ENCODE results near the gene HYAL3. TPM values are rescaled to one million over a fixed set of nuclear protein-coding genes. Genes with fewer than 3 reads are reported as not detected.

HYAL3 gene
- total and polyA plus RNA-seq, 2 of the 13 experiments (the other 11 are each of a cell fraction or from before 2014, with no cell fraction given), result 5.5 to 10.4 TPM

DNA sequence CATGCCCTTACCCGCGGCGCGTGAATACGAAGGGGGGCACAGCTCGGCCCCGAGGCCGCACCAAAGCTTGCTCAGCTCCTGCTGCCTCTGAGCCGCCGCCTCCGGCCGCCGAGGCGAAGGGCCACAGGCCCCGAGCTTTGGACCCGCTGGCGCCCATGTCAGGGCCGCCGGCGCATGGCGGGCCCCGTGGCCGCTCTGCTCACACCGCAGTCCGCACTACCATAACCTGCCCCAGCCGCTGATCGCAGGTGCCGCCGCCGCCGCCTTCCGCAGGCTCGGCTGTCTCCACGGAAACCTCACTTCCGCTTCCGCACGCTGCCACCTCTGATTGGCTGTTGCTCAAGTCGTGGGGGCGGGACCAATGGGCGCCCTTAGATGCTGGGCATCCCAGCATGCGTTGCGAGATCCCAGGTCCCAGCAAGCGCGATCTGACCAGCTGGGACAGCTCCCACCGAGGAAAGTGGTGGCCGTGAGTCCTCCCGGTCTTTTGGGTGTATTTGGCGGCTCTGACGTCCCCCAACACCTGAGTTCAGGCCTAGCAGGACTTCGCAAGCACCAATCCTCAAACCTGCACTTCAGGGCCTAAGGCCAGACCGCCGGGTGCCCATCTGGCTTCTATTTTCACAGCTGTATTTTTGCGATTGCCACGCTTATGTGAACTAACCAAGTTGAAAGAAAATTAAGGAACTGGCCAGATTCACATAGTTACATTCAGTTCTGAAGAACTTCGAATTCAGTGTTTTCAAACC lies 28.9 kb upstream of the HYAL3 start, which contains the start of gene TUSC2 (continued):
- TF ChIP-seq, protein P1, sequence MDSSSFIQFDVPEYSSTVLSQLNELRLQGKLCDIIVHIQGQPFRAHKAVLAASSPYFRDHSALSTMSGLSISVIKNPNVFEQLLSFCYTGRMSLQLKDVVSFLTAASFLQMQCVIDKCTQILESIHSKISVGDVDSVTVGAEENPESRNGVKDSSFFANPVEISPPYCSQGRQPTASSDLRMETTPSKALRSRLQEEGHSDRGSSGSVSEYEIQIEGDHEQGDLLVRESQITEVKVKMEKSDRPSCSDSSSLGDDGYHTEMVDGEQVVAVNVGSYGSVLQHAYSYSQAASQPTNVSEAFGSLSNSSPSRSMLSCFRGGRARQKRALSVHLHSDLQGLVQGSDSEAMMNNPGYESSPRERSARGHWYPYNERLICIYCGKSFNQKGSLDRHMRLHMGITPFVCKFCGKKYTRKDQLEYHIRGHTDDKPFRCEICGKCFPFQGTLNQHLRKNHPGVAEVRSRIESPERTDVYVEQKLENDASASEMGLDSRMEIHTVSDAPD (CRISPR knock-in tag; IDR thresholded peaks at IDR 0.05), result no peak
- TF ChIP-seq, protein P2, sequence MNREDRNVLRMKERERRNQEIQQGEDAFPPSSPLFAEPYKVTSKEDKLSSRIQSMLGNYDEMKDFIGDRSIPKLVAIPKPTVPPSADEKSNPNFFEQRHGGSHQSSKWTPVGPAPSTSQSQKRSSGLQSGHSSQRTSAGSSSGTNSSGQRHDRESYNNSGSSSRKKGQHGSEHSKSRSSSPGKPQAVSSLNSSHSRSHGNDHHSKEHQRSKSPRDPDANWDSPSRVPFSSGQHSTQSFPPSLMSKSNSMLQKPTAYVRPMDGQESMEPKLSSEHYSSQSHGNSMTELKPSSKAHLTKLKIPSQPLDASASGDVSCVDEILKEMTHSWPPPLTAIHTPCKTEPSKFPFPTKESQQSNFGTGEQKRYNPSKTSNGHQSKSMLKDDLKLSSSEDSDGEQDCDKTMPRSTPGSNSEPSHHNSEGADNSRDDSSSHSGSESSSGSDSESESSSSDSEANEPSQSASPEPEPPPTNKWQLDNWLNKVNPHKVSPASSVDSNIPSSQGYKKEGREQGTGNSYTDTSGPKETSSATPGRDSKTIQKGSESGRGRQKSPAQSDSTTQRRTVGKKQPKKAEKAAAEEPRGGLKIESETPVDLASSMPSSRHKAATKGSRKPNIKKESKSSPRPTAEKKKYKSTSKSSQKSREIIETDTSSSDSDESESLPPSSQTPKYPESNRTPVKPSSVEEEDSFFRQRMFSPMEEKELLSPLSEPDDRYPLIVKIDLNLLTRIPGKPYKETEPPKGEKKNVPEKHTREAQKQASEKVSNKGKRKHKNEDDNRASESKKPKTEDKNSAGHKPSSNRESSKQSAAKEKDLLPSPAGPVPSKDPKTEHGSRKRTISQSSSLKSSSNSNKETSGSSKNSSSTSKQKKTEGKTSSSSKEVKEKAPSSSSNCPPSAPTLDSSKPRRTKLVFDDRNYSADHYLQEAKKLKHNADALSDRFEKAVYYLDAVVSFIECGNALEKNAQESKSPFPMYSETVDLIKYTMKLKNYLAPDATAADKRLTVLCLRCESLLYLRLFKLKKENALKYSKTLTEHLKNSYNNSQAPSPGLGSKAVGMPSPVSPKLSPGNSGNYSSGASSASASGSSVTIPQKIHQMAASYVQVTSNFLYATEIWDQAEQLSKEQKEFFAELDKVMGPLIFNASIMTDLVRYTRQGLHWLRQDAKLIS (CRISPR knock-in tag; IDR thresholded peaks at IDR 0.05), result no peak
- TF ChIP-seq ZNF460 (CRISPR knock-in tag; IDR thresholded peaks at IDR 0.05; ENCODE audit: borderline replicate concordance) (no peak), ZNF83 (CRISPR knock-in tag; IDR thresholded peaks at IDR 0.05; ENCODE audit: borderline replicate concordance) (no peak), HMG20A (CRISPR knock-in tag; IDR thresholded peaks at IDR 0.05; ENCODE audit: borderline replicate concordance) (no peak), ZNF207 (IDR thresholded peaks at IDR 0.05; ENCODE audit: borderline replicate concordance) (no peak), ATF7 (IDR thresholded peaks at IDR 0.05) (no peak), ATF7 (CRISPR knock-in tag; IDR thresholded peaks at IDR 0.05) (no peak), RBAK (CRISPR knock-in tag; IDR thresholded peaks at IDR 0.05) (no peak), ZFY (CRISPR knock-in tag; IDR thresholded peaks at IDR 0.05) (peak; percentile 87), ZBTB3 (CRISPR knock-in tag; IDR thresholded peaks at IDR 0.05; ENCODE audit: borderline replicate concordance, low read depth) (no peak), IRX3 (CRISPR knock-in tag; IDR thresholded peaks at IDR 0.05; ENCODE audit: borderline replicate concordance, low read depth) (no peak)
- TF ChIP-seq, protein P3, sequence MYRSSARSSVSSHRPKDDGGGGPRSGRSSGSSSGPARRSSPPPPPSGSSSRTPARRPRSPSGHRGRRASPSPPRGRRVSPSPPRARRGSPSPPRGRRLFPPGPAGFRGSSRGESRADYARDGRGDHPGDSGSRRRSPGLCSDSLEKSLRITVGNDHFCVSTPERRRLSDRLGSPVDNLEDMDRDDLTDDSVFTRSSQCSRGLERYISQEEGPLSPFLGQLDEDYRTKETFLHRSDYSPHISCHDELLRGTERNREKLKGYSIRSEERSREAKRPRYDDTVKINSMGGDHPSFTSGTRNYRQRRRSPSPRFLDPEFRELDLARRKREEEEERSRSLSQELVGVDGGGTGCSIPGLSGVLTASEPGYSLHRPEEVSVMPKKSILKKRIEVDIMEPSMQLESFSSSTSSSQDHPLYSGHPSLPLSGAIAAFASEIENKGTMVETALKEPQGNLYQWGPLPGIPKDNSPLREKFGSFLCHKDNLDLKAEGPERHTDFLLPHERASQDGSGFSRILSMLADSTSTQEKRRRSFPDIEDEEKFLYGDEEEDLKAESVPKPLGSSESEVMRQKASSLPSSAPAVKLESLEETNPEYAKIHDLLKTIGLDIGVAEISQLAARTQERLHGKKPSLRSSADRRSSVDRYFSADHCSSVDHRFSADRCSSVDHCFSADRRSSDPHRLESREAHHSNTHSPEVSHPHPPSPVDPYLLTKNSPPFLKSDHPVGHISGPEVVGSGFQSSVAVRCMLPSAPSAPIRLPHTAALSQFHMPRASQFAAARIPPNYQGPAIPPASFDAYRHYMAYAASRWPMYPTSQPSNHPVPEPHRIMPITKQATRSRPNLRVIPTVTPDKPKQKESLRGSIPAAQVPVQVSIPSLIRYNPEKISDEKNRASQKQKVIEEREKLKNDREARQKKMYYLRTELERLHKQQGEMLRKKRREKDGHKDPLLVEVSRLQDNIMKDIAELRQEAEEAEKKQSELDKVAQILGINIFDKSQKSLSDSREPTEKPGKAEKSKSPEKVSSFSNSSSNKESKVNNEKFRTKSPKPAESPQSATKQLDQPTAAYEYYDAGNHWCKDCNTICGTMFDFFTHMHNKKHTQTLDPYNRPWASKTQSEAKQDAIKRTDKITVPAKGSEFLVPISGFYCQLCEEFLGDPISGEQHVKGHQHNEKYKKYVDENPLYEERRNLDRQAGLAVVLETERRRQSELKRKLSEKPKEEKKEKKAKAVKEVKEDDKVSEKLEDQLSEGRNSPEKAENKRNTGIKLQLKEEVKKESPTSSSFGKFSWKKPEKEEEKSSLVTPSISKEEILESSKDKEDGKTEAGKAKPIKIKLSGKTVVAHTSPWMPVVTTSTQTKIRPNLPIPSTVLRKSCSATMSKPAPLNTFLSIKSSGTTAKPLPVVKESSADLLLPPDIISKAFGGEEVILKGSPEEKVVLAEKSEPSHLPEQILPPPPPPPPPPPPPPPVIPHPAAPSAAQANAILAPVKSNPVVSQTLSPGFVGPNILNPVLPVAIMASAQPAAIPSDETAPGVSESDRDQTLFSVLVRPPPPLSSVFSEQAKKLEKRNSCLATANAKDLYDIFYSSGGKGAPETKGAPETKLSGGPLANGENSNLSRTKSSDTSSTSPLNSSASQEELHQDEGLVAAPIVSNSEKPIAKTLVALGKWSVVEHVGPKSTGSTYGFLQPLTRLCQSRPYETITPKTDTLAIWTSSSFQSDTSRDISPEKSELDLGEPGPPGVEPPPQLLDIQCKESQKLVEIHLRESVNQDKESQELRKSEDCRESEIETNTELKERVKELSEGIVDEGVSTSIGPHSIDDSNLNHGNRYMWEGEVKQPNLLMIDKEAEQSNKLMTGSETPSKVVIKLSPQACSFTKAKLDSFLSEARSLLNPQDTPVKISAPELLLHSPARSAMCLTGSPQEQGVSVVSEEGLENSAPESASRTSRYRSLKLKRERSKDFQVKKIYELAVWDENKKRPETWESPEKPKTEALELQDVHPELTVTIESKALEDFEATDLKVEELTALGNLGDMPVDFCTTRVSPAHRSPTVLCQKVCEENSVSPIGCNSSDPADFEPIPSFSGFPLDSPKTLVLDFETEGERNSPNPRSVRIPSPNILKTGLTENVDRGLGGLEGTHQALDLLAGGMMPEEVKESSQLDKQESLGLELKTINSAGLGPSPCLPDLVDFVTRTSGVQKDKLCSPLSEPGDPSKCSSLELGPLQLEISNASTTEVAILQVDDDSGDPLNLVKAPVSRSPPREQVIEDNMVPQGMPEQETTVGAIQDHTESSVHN (CRISPR knock-in tag; IDR thresholded peaks at IDR 0.05), result no peak
- TF ChIP-seq, protein P4, sequence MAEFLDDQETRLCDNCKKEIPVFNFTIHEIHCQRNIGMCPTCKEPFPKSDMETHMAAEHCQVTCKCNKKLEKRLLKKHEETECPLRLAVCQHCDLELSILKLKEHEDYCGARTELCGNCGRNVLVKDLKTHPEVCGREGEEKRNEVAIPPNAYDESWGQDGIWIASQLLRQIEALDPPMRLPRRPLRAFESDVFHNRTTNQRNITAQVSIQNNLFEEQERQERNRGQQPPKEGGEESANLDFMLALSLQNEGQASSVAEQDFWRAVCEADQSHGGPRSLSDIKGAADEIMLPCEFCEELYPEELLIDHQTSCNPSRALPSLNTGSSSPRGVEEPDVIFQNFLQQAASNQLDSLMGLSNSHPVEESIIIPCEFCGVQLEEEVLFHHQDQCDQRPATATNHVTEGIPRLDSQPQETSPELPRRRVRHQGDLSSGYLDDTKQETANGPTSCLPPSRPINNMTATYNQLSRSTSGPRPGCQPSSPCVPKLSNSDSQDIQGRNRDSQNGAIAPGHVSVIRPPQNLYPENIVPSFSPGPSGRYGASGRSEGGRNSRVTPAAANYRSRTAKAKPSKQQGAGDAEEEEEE (CRISPR knock-in tag; IDR thresholded peaks at IDR 0.05; ENCODE audit: borderline replicate concordance), result no peak
